IMR-90 (cell line): ENCODE data around the gene IGF1R. TPM values are rescaled to one million over a fixed set of nuclear protein-coding genes. Genes with fewer than 3 reads are reported as not detected.

Source experiments
- ATAC-seq: fragments of 200-7000 bp; cut with Tn5 transposase; 2 replicates; pipeline ENCODE4 v1.9.1; 2020; ENCODE audit warnings: low read depth, mild to moderate bottlenecking, moderate library complexity
- BruUV-seq: library from RNA; stranded (reverse); fragments of 400-500 nt; replicated peaks from 2 replicates; lab custom pipeline; 2021; lab: Mats Ljungman, UMichigan
- CTCF ChIA-PET: fragments of 300-600 bp; formaldehyde crosslinking; extraction: SDS; loops from one replicate; lab custom pipeline; 2021; ENCODE audit warnings: antibody characterized with exemption; lab: Yijun Ruan, JAX
- POLR2A ChIA-PET: fragments of 300-600 bp; sonication (Branson Sonifier 250); formaldehyde crosslinking; loops from one replicate; lab custom pipeline; 2022; ENCODE audit warnings: antibody characterized with exemption; ENCODE audit not compliant: unreplicated experiment; lab: Charles Lee
- DNase-seq: peaks from one replicate; pipeline ENCODE4 v3.0.0; 2013
- H2AFZ ChIP-seq: replicated peaks from 2 replicates; pipeline ENCODE3; 2013; ENCODE audit warnings: low read length, mild to moderate bottlenecking; ENCODE audit not compliant: poor library complexity
- H2AK5ac ChIP-seq: 2 replicates; pipeline ENCODE4 v1.6.1; 2013; ENCODE audit warnings: low read depth, low read length, inconsistent platforms
- H2AK9ac ChIP-seq: replicated peaks from 2 replicates; pipeline ENCODE3; 2013; ENCODE audit warnings: mild to moderate bottlenecking, low read depth, low read length, moderate library complexity; ENCODE audit not compliant: poor library complexity
- H2BK120ac ChIP-seq: 2 replicates; pipeline ENCODE4 v1.6.1; 2013; ENCODE audit warnings: low read depth, low read length, inconsistent platforms
- H2BK15ac ChIP-seq: 3 replicates; pipeline ENCODE4 v1.6.1; 2013; ENCODE audit warnings: low read depth, low read length, inconsistent platforms
- H2BK20ac ChIP-seq: 2 replicates; pipeline ENCODE4 v1.6.1; 2013; ENCODE audit warnings: low read depth, mild to moderate bottlenecking, inconsistent platforms, low read length, moderate library complexity
- H2BK5ac ChIP-seq: 2 replicates; pipeline ENCODE4 v1.6.1; 2013; ENCODE audit warnings: mild to moderate bottlenecking, low read depth, low read length, inconsistent platforms; ENCODE audit not compliant: poor library complexity, severe bottlenecking
- H3K14ac ChIP-seq: replicated peaks from 2 replicates; pipeline ENCODE4 v1.6.1; 2013; ENCODE audit warnings: low read depth, low read length, inconsistent platforms
- H3K18ac ChIP-seq: 2 replicates; pipeline ENCODE4 v1.6.1; 2013; ENCODE audit warnings: low read depth, low read length, control low read depth
- H3K23ac ChIP-seq: 2 replicates; pipeline ENCODE4 v1.6.1; 2013; ENCODE audit warnings: low read depth, low read length, inconsistent platforms
- H3K27ac ChIP-seq: 2 replicates; pipeline ENCODE4 v1.5.1; 2013; ENCODE audit warnings: mild to moderate bottlenecking, control low read depth, low read length; ENCODE audit not compliant: insufficient read depth
- H3K27me3 ChIP-seq: 2 replicates; pipeline ENCODE4 v1.6.1; 2013; ENCODE audit warnings: low read length; ENCODE audit not compliant: control insufficient read depth, insufficient read depth
- H3K36me3 ChIP-seq: 2 replicates; pipeline ENCODE4 v1.6.1; 2013; ENCODE audit warnings: low read length, mixed read lengths; ENCODE audit not compliant: control insufficient read depth, insufficient read depth
- H3K4ac ChIP-seq: 2 replicates; pipeline ENCODE4 v1.6.1; 2013; ENCODE audit warnings: low read depth, low read length, inconsistent platforms
- H3K4me1 ChIP-seq: 2 replicates; pipeline ENCODE4 v1.6.1; 2013; ENCODE audit warnings: low read length, mixed read lengths; ENCODE audit not compliant: control insufficient read depth, insufficient read depth
- H3K4me2 ChIP-seq: 2 replicates; pipeline ENCODE4 v1.6.1; 2013; ENCODE audit warnings: low read depth, mild to moderate bottlenecking, control low read depth, low read length, moderate library complexity
- H3K4me3 ChIP-seq: 2 replicates; pipeline ENCODE4 v1.5.1; 2013; ENCODE audit warnings: low read depth, mild to moderate bottlenecking, control low read depth, low read length, moderate library complexity; ENCODE audit not compliant: insufficient read depth
- H3K56ac ChIP-seq: 2 replicates; pipeline ENCODE4 v1.6.1; 2013; ENCODE audit warnings: low read length, inconsistent platforms; ENCODE audit not compliant: insufficient read depth; ENCODE audit errors: extremely low read depth
- H3K79me1 ChIP-seq, 2 experiments: 2 replicates each; pipeline ENCODE4 v1.6.1; 2013; ENCODE audit warnings: low read length in 2 of 2, inconsistent platforms in 1 of 2, low read depth in 1 of 2
- H3K9ac ChIP-seq: 2 replicates; pipeline ENCODE4 v1.6.1; 2013; ENCODE audit warnings: low read depth, low read length, control low read depth
- H3K9me1 ChIP-seq: 2 replicates; pipeline ENCODE4 v1.6.1; 2013; ENCODE audit warnings: low read length, inconsistent platforms; ENCODE audit not compliant: insufficient read depth
- H3K9me3 ChIP-seq: 2 replicates; pipeline ENCODE4 v1.6.1; 2013; ENCODE audit warnings: low read length; ENCODE audit not compliant: control insufficient read depth, insufficient read depth
- H4K20me1 ChIP-seq: 2 replicates; pipeline ENCODE4 v1.6.1; 2013; ENCODE audit warnings: low read length, inconsistent platforms; ENCODE audit not compliant: insufficient read depth
- H4K5ac ChIP-seq: 2 replicates; pipeline ENCODE4 v1.6.1; 2013; ENCODE audit warnings: mild to moderate bottlenecking, low read depth, low read length, control low read depth
- H4K8ac ChIP-seq, 2 experiments: 2 replicates each; pipeline ENCODE4 v1.6.1; 2013; ENCODE audit warnings: low read depth in 2 of 2, low read length in 2 of 2, control low read depth in 1 of 2, inconsistent platforms in 1 of 2
- H4K91ac ChIP-seq: 2 replicates; pipeline ENCODE4 v1.6.1; 2013; ENCODE audit warnings: low read depth, low read length, inconsistent platforms; ENCODE audit not compliant: insufficient read depth
- POLR2A ChIP-seq: IDR thresholded peaks from 2 replicates; pipeline ENCODE4 v1.6.1; 2012; ENCODE audit warnings: mild to moderate bottlenecking, low read depth, low read length
- WGBS, 2 experiments: methylation state at CpG; one replicate each; pipeline versions ENCODE4 v1.1.5 to v1.1.7; 2013; ENCODE audit warnings: missing lambda C conversion rate in 2 of 2; ENCODE audit not compliant: insufficient read length in 1 of 2; ENCODE audit errors: extremely low coverage in 2 of 2; 5-methylcytosine and 5-hydroxymethylcytosine counted together
- dilution Hi-C: fragments of 300-500 bp; cut with HindIII; formaldehyde crosslinking; loops from one replicate; pipeline ENCODE4 v1.14.3; 2018; ENCODE audit warnings: low sequenced_read_pairs; ENCODE audit not compliant: unreplicated experiment
- in situ Hi-C: fragments of 300-500 bp; cut with MboI; formaldehyde crosslinking; loops from 3 replicates; pipeline ENCODE4 v1.14.3; 2019; ENCODE audit warnings: low sequenced_read_pairs, inconsistent platforms, mixed read lengths
- intact Hi-C: fragments of 100-400 bp; cut with micrococcal nuclease; formaldehyde crosslinking; loops from 2 replicates; pipeline ENCODE4 v1.10.0; 2022
- polyA plus RNA-seq, 3 experiments: library from polyadenylated mRNA; depleted of rRNA; stranded (reverse); fragments of >200 nt; gene quantifications; 2 replicates each; pipeline ENCODE4 v1.2.3, GENCODE V29; 2012; ENCODE audit warnings: low replicate concordance in 1 of 3
- total RNA-seq: library from RNA; depleted of rRNA; stranded (reverse); fragments of >200 nt; gene quantifications from 2 replicates; pipeline ENCODE4 v1.2.3, GENCODE V29; 2012
- TF ChIP-seq, protein P1 (sequence below): fragments of 150-350 bp; IDR thresholded peaks from 2 replicates; pipeline ENCODE4 v1.6.1; 2016; ENCODE audit warnings: low read depth, mild to moderate bottlenecking, low read length, moderate library complexity, borderline replicate concordance

IGF1R gene
- total and polyA plus RNA-seq, 2 of the 4 experiments (the other 2 are of a cell fraction), result 24.0 to 24.9 TPM

DNA sequence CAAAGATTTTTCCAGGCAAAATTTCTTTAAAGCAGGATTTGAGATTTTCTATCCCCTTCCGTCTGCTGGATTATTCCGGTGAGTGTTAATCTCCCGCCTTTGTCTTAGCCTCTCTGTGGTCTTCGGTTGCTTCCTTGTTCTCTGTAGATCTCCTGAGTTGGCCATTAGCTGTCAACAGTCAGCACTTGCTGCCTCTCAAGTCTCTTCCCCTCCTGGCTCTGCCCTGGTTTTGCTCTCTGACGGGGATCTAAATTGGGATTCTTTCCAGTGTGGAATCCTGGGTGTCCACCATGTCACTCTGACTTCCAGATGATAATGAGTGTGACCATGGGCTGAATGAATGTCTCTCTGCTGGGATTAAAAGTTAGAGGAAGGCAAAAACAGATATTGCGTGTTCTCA is 121.5 kb downstream of the IGF1R start:
- no peak overlapping the region for H2BK20ac ChIP-seq
- H2AK9ac ChIP-seq, result no peak overlapping the region
- no peak overlapping the region for H4K5ac ChIP-seq
- no peak overlapping the region for H3K9ac ChIP-seq
- no TSS peak for BruUV-seq
- dilution Hi-C loops, result no loop called here
- no peak overlapping the region for H3K4ac ChIP-seq
- ATAC-seq (no peak), DNase-seq (no peak)
- H3K79me1 ChIP-seq, result peaks cover 40 to 88% of the 10 kb centered on the region in 2 experiments
- TF ChIP-seq, protein P1, sequence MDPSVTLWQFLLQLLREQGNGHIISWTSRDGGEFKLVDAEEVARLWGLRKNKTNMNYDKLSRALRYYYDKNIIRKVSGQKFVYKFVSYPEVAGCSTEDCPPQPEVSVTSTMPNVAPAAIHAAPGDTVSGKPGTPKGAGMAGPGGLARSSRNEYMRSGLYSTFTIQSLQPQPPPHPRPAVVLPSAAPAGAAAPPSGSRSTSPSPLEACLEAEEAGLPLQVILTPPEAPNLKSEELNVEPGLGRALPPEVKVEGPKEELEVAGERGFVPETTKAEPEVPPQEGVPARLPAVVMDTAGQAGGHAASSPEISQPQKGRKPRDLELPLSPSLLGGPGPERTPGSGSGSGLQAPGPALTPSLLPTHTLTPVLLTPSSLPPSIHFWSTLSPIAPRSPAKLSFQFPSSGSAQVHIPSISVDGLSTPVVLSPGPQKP, result no peak
- TF ChIP-seq POLR2A, result no peak
- ChIA-PET POLR2A (no interaction called here), CTCF (interaction anchor here (1.1 kb wide), 1 partner anchor 110 kb away, joined by 4 read pairs; no protein-coding TSS in a partner anchor)
- no peak overlapping the region for H2BK120ac ChIP-seq
- no peaks in the 10 kb centered on the region for H3K27me3 ChIP-seq
- H3K9me3 ChIP-seq, result no peaks in the 10 kb centered on the region
- no peak overlapping the region for H3K14ac ChIP-seq
- no peak overlapping the region for H2AFZ ChIP-seq
- 80% methylated on average over 1 of the region's 6 CpGs; no CpG with 5 or more reads in 1 of the 2 experiments for WGBS, 2 experiments
- no peak overlapping the region for H2AK5ac ChIP-seq
- H4K8ac ChIP-seq, result no peak overlapping the region
- H4K20me1 ChIP-seq, result peaks cover 80% of the 10 kb centered on the region
- no peaks in the 10 kb centered on the region for H3K36me3 ChIP-seq
- in situ Hi-C loops, result no loop called here
- no peak overlapping the region for H3K18ac ChIP-seq
- H3K56ac ChIP-seq, result no peak overlapping the region
- H3K4me1 ChIP-seq, result peaks cover 21% of the 10 kb centered on the region
- no peak overlapping the region for H2BK15ac ChIP-seq
- H3K4me2 ChIP-seq, result no peak overlapping the region
- H3K27ac ChIP-seq, result no peak overlapping the region; the same call in 1 of the 2 replicates
- H2BK5ac ChIP-seq, result no peak overlapping the region
- peaks cover 25% of the 10 kb centered on the region for H3K9me1 ChIP-seq
- intact Hi-C loops, result loop anchor here (10.0 kb wide), 1 partner anchor 325 kb away; no protein-coding TSS in a partner anchor
- H3K4me3 ChIP-seq, result no peak overlapping the region
- H4K91ac ChIP-seq, result no peak overlapping the region
- H3K23ac ChIP-seq, result no peak overlapping the region
